ENCODE results near the gene SMG6. TPM values are rescaled to one million over a fixed set of nuclear protein-coding genes. Genes with fewer than 3 reads are reported as not detected.

Gene SMG6
- total RNA-seq, 1 experiment from 2014 or later: 28.6 TPM

GRCh38 chr17:2144701-2145100, 158.9 kb downstream of the SMG6 start:
- H3K18ac ChIP-seq (ENCODE audit: insufficient read length, low read depth, low read length): no peak overlapping the region
- H2BK15ac ChIP-seq (ENCODE audit: low read depth, low read length): no peak overlapping the region
- Mint-ChIP-seq H3K27me3 (ENCODE audit: low read depth) (no peaks in the 10 kb centered on the region), H3K4me1 (peaks cover 6 to 9% of the 10 kb centered on the region in 2 experiments), H3K4me3 (no peak overlapping the region), H3K36me3 (ENCODE audit: insufficient read depth in 1 of 3, low read depth in 3 of 3) (peaks cover 0 to 6% (median 0%) of the 10 kb centered on the region in 3 experiments; a peak in 4 of 7 replicates), H3K9me3 (no peaks in the 10 kb centered on the region), H3K27ac (peak overlapping the region in 1 of 3 experiments; percentile 33; a peak in 2 of 7 replicates)
- no peaks in the 10 kb centered on the region; the same call in 1 of the 2 replicates for H3K4me1 ChIP-seq (ENCODE audit: insufficient read depth, low read length)
- H3T11ph ChIP-seq (ENCODE audit: low read length): no peak overlapping the region
- no peak overlapping the region for H4K8ac ChIP-seq (replicated peaks; ENCODE audit: insufficient read length, low read depth, low read length)
- no peak overlapping the region for H3K56ac ChIP-seq (ENCODE audit: insufficient read length, low read depth, low read length)
- no peak overlapping the region for H2BK20ac ChIP-seq (ENCODE audit: low read depth, low read length, poor library complexity, severe bottlenecking)
- no peak for DNase-seq
- no peak overlapping the region for H3K4me2 ChIP-seq (ENCODE audit: insufficient read depth, insufficient read length, low read length)
- no peak overlapping the region for H3K14ac ChIP-seq (ENCODE audit: insufficient read depth, low read length)
- no CpG with 5 or more reads among the region's 7 CpGs for WGBS (ENCODE audit: extremely low coverage, insufficient read length, low lambda C conversion rate)
- no peaks in the 10 kb centered on the region for H3K27me3 ChIP-seq (ENCODE audit: insufficient read depth, low read length)
- no peak overlapping the region for H4K5ac ChIP-seq (ENCODE audit: insufficient read length, low read depth, low read length)
- H3K9ac ChIP-seq (ENCODE audit: extremely low read depth, insufficient read length, low read length): no peak overlapping the region
- TF ChIP-seq CTCF (conservative IDR thresholded peaks at IDR 0.05): no peak
- H3K23ac ChIP-seq (ENCODE audit: insufficient read length, low read depth, low read length): no peak overlapping the region
- H3K23me2 ChIP-seq (ENCODE audit: insufficient read length, low read depth, low read length, poor library complexity, severe bottlenecking): no peaks in the 10 kb centered on the region
- H2BK12ac ChIP-seq (ENCODE audit: insufficient read length, low read depth, low read length): no peak overlapping the region
- no peak overlapping the region for H3K27ac ChIP-seq (ENCODE audit: insufficient read length, low read depth, low read length)
- H2BK120ac ChIP-seq (ENCODE audit: low read depth, low read length, poor library complexity, severe bottlenecking): no peak overlapping the region
- no peak overlapping the region for H2BK5ac ChIP-seq (ENCODE audit: insufficient read length, low read length)
- H3K4ac ChIP-seq (ENCODE audit: low read depth, low read length): no peak overlapping the region
- no peak overlapping the region for H4K91ac ChIP-seq (ENCODE audit: insufficient read length, low read depth, low read length)
- no peaks in the 10 kb centered on the region for H3K79me1 ChIP-seq (ENCODE audit: insufficient read depth, low read depth, low read length, poor library complexity, severe bottlenecking)
- no peak overlapping the region for H2AFZ ChIP-seq (ENCODE audit: low read length)
- no peaks in the 10 kb centered on the region for H4K20me1 ChIP-seq (ENCODE audit: control insufficient read depth, insufficient read depth, insufficient read length)
- H3K9me3 ChIP-seq (ENCODE audit: control insufficient read depth, low read depth, low read length): no peaks in the 10 kb centered on the region
- no peak overlapping the region for H2AK5ac ChIP-seq (ENCODE audit: insufficient read length, low read length)
- no peaks in the 10 kb centered on the region for H3K79me2 ChIP-seq (ENCODE audit: insufficient read depth, low read length)
